ENCODE results near the gene ZNF385D.

GRCh38 chr3:21421096-21421495 lies 329.9 kb downstream of the ZNF385D start:
- TF ChIP-seq CTCF (conservative IDR thresholded peaks at IDR 0.05 in 1 of 2, IDR thresholded peaks at IDR 0.05 in 1 of 2; ENCODE audit: extremely low read depth in 1 of 2, insufficient read depth in 1 of 2, low read depth in 1 of 2, low read length in 2 of 2) = no peak
- TF ChIP-seq EZH2 (IDR thresholded peaks at IDR 0.05; ENCODE audit: borderline replicate concordance, low read length) = no peak

Data from mammary epithelial cell (primary cell).